ENCODE data around the gene GABRB1.

- TF ChIP-seq, protein P1, sequence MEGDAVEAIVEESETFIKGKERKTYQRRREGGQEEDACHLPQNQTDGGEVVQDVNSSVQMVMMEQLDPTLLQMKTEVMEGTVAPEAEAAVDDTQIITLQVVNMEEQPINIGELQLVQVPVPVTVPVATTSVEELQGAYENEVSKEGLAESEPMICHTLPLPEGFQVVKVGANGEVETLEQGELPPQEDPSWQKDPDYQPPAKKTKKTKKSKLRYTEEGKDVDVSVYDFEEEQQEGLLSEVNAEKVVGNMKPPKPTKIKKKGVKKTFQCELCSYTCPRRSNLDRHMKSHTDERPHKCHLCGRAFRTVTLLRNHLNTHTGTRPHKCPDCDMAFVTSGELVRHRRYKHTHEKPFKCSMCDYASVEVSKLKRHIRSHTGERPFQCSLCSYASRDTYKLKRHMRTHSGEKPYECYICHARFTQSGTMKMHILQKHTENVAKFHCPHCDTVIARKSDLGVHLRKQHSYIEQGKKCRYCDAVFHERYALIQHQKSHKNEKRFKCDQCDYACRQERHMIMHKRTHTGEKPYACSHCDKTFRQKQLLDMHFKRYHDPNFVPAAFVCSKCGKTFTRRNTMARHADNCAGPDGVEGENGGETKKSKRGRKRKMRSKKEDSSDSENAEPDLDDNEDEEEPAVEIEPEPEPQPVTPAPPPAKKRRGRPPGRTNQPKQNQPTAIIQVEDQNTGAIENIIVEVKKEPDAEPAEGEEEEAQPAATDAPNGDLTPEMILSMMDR (IDR thresholded peaks at IDR 0.05), result no peak
- TF ChIP-seq POLR2AphosphoS5 (IDR thresholded peaks at IDR 0.05) (no peak), EP300 (IDR thresholded peaks at IDR 0.05) (no peak), POLR2A (IDR thresholded peaks at IDR 0.05; ENCODE audit: low read depth) (no peak)
Measured at GRCh38 chr4:47309165-47309564, 277.8 kb downstream of the GABRB1 start.
